Measurements from ENCODE around the gene SMAD3. TPM values are rescaled to one million over a fixed set of nuclear protein-coding genes. Genes with fewer than 3 reads are reported as not detected.

The SMAD3 gene
- total and polyA plus RNA-seq, 2 donors (not counting 1 experiment from before 2014, with no cell fraction given) = 55.9 to 163 TPM

- no peaks in the 10 kb centered on the region for H3K79me2 ChIP-seq (ENCODE audit: control insufficient read depth, insufficient read depth, low read length)
- Mint-ChIP-seq H3K9me3 (ENCODE audit: insufficient read depth) (no peaks in the 10 kb centered on the region), H3K27me3 (no peaks in the 10 kb centered on the region), H3K4me1 (peaks cover 48% of the 10 kb centered on the region), H3K4me3 (peak overlapping the region; percentile 3), H3K27ac (no peak overlapping the region)
- ATAC-seq (ENCODE audit: low read depth) = no peak
- no peak for TF ChIP-seq EZH2 (IDR thresholded peaks at IDR 0.05; ENCODE audit: borderline replicate concordance, insufficient read depth, low read depth, low read length, poor library complexity, severe bottlenecking)
- no peak for TF ChIP-seq CTCF (IDR thresholded peaks at IDR 0.05)
- CTCF ChIA-PET = interaction anchor here (1.0 kb wide), 1 partner anchor 24 kb away, joined by 3 read pairs; no protein-coding TSS in a partner anchor
- H3K4me3 ChIP-seq (ENCODE audit: control extremely low read depth in 1 of 5, extremely low read depth in 1 of 5, insufficient read depth in 1 of 5, low read depth in 2 of 5, low read length in 4 of 5) = no peak overlapping the region
- no peak overlapping the region for H3K4me2 ChIP-seq (replicated peaks; ENCODE audit: low read depth, low read length, poor library complexity, severe bottlenecking)
- no peaks in the 10 kb centered on the region for H4K20me1 ChIP-seq (ENCODE audit: control insufficient read depth, insufficient read depth, low read length, poor library complexity, severe bottlenecking)
- H3K27ac ChIP-seq (ENCODE audit: low read length in 2 of 2) = no peak overlapping the region
- no peak for DNase-seq
- peaks cover 28 to 39% of the 10 kb centered on the region in 2 donors for H3K4me1 ChIP-seq (ENCODE audit: control insufficient read depth in 2 of 2, insufficient read depth in 2 of 2, low read length in 2 of 2)
- POLR2A ChIA-PET = no interaction called here
- H3K9ac ChIP-seq (ENCODE audit: low read length) = no peak overlapping the region
- H3K36me3 ChIP-seq (replicated peaks in 1 of 2; ENCODE audit: control extremely low read depth in 1 of 2, control insufficient read depth in 1 of 2, extremely low read depth in 1 of 2, insufficient read depth in 2 of 2, low read length in 1 of 2) = no peaks in the 10 kb centered on the region
- H3K27me3 ChIP-seq (replicated peaks in 1 of 4; ENCODE audit: control extremely low read depth in 1 of 4, control insufficient read depth in 3 of 4, insufficient read depth in 4 of 4, low read length in 3 of 4) = peaks cover 0 to 10% (median under 1%) of the 10 kb centered on the region in 4 experiments
- no peaks in the 10 kb centered on the region for H3K9me3 ChIP-seq (ENCODE audit: control extremely low read depth in 1 of 3, control insufficient read depth in 2 of 3, insufficient read depth in 1 of 3, low read length in 2 of 3)
- intact Hi-C loops (cut with micrococcal nuclease) = no loop called here
- no peak overlapping the region for H2AFZ ChIP-seq (ENCODE audit: insufficient read depth, low read depth, low read length, poor library complexity, severe bottlenecking)
Measured at GRCh38 chr15:67038736-67039135, 26.7 kb upstream of the SMAD3 start.

GRCh38 chr15:67039384-67040075, 25.9 kb upstream of the SMAD3 start:
- Histone ChIP-seq H3K27ac (ENCODE audit: low read length in 2 of 2) (no peak overlapping the region), H3K9me3 (ENCODE audit: control extremely low read depth in 1 of 3, control insufficient read depth in 2 of 3, insufficient read depth in 1 of 3, low read length in 2 of 3) (no peaks in the 10 kb centered on the region), H4K20me1 (ENCODE audit: control insufficient read depth, insufficient read depth, low read length, poor library complexity, severe bottlenecking) (no peaks in the 10 kb centered on the region), H3K79me2 (ENCODE audit: control insufficient read depth, insufficient read depth, low read length) (no peaks in the 10 kb centered on the region), H3K9ac (ENCODE audit: low read length) (no peak overlapping the region), H3K27me3 (replicated peaks in 1 of 4; ENCODE audit: control extremely low read depth in 1 of 4, control insufficient read depth in 3 of 4, insufficient read depth in 4 of 4, low read length in 3 of 4) (peaks cover 0 to 6% (median under 1%) of the 10 kb centered on the region in 4 experiments), H3K4me1 (ENCODE audit: control insufficient read depth in 2 of 2, insufficient read depth in 2 of 2, low read length in 2 of 2) (peaks cover 25 to 35% of the 10 kb centered on the region in 2 donors), H3K4me3 (ENCODE audit: control extremely low read depth in 1 of 5, extremely low read depth in 1 of 5, insufficient read depth in 1 of 5, low read depth in 2 of 5, low read length in 4 of 5) (no peak overlapping the region), H2AFZ (ENCODE audit: insufficient read depth, low read depth, low read length, poor library complexity, severe bottlenecking) (peak overlapping the region; percentile 46), H3K4me2 (replicated peaks; ENCODE audit: low read depth, low read length, poor library complexity, severe bottlenecking) (peak overlapping the region; percentile 48), H3K36me3 (replicated peaks in 1 of 2; ENCODE audit: control extremely low read depth in 1 of 2, control insufficient read depth in 1 of 2, extremely low read depth in 1 of 2, insufficient read depth in 2 of 2, low read length in 1 of 2) (no peaks in the 10 kb centered on the region)
- no peak overlapping the region for H3K27ac Mint-ChIP-seq
- TF ChIP-seq CTCF (IDR thresholded peaks at IDR 0.05) = no peak
- no peak for TF ChIP-seq EZH2 (IDR thresholded peaks at IDR 0.05; ENCODE audit: borderline replicate concordance, insufficient read depth, low read depth, low read length, poor library complexity, severe bottlenecking)
- H3K4me3 Mint-ChIP-seq = peak overlapping the region; percentile 3
- no peaks in the 10 kb centered on the region for H3K9me3 Mint-ChIP-seq (ENCODE audit: insufficient read depth)
- 65% methylated on average over 7 of the region's 10 CpGs for WGBS (ENCODE audit: insufficient coverage)
- DNase-seq (no peak), ATAC-seq (ENCODE audit: low read depth) (no peak)
- intact Hi-C loops (cut with micrococcal nuclease) = no loop called here
- peaks cover 48% of the 10 kb centered on the region for H3K4me1 Mint-ChIP-seq
- ChIA-PET POLR2A (no interaction called here), CTCF (interaction anchor here (1.0 kb wide), 1 partner anchor 23 kb away, joined by 3 read pairs; no protein-coding TSS in a partner anchor)
- no peaks in the 10 kb centered on the region for H3K27me3 Mint-ChIP-seq
